D721Med (cell line): ENCODE data around the gene FAM210B.

ENCODE experiments used
- DNase-seq: peaks from one replicate; pipeline ENCODE4 v3.0.0; 2011; ENCODE audit warnings: low spot score; ENCODE audit not compliant: insufficient read length
- FAIRE-seq: peaks from 2 replicates; lab custom pipeline; 2011; peaks lifted over from hg19 to GRCh38; lab: Jason Lieb, UNC
- CTCF ChIP-seq: IDR thresholded peaks from 2 replicates; pipeline ENCODE4 v1.5.1; 2012; ENCODE audit warnings: mild to moderate bottlenecking, control low read depth; ENCODE audit not compliant: insufficient read depth; ENCODE audit errors: missing control alignments

FAM210B gene

GRCh38 chr20:56412473-56412790 lies 53.7 kb downstream of the FAM210B start:
- FAIRE-seq (no peak), DNase-seq (no peak)
- no peak for TF ChIP-seq CTCF

DNA sequence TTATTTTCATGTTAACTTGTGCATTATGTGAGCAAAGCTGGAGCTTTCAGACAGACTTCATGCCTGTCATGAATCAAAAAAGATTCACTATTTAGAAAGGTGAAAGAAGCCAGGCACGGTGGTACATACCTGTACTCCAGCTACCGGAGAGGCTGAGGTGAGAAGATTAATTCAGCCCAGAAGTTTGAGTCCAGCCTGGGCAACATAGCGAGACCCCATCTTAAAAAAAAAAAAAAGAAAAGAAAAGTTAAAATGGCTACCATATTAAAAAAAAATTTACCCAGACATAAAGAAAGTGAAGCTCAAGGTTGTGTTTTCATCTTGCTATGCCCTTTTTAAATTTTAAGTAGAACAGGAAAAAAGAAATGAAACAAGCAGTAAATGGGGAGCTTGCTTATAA lies 54.2 kb downstream of the FAM210B start:
- FAIRE-seq, result no peak
- no peak for TF ChIP-seq CTCF
- no peak for DNase-seq

- no peak for TF ChIP-seq CTCF
- DNase-seq, result no peak
- FAIRE-seq, result no peak
Observed at GRCh38 chr20:56414842-56415765, 56.3 kb downstream of the FAM210B start.

DNA sequence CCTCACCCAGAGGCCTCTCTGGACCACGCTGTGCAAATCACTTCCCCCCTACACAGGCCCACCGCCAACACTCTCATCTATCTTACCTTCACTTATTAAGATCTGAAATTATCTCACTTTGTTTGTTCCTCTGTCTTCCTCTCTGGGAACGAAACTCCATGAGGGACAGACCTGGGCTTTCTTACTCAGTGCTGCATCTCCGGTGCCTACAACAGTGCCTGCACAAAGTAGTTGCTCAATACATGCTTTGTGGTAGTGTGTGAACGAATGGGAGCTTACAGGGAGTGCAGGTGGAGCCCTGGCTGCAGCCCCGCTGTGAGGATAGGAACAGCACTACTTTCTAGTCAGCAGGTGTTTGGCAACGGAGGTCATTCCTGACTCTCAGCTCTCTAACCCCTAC lies 58.6 kb downstream of the FAM210B start:
- DNase-seq (no peak), FAIRE-seq (no peak)
- no peak for TF ChIP-seq CTCF

DNA sequence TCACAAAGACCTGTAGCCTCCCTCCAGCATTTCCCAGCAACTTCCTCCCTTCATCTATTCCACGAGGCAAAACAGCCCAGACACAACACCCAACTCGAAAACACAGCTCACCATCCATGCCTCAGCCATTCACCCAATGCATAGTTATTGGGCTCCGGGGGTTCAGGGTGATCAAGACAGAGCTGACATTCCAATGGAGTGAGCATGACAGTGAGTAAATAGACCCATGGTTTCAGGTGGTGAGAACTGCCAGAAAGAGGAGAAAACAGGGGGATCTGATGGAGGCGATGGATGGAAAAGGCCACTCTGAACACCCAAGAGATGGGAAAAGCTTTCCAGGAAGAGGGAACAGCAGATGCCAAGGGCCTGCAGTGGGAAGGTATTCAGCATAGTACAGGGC lies 59.1 kb downstream of the FAM210B start:
- TF ChIP-seq CTCF, result no peak
- DNase-seq (no peak), FAIRE-seq (no peak)
